Renal cortex interstitium (tissue), 11 donors: Measurements from ENCODE around the gene IL15. TPM values are rescaled to one million over a fixed set of nuclear protein-coding genes. Genes with fewer than 3 reads are reported as not detected.

ENCODE experiments used
- DNase-seq, 11 donors: peaks; one replicate each; pipeline ENCODE4 v3.0.0-alpha.2; 2013; ENCODE audit warnings: low read depth in 9 of 11, low spot score in 4 of 11; ENCODE audit errors: extremely low read depth in 1 of 11
- polyA plus RNA-seq, 3 donors: library from polyadenylated mRNA; unstranded; fragments of 120-200 nt; gene quantifications; one replicate each; pipeline ENCODE4 v1.2.1, GENCODE V29; 2013; ENCODE audit not compliant: insufficient read length in 3 of 3

Gene IL15
- polyA plus RNA-seq, 3 donors, result 1.2 to 3.0 (median 1.8) TPM

- no peak for DNase-seq
These were observed 6.3 kb downstream of the IL15 start for GRCh38 chr4:141642711-141643110.

- DNase-seq, result no peak
These were observed 7.2 kb downstream of the IL15 start for GRCh38 chr4:141643557-141643956.

- DNase-seq, result no peak
These were observed 9.4 kb downstream of the IL15 start for GRCh38 chr4:141645611-141646340.

GRCh38 chr4:141646969-141647368 is 10.6 kb downstream of the IL15 start:
- DNase-seq, result no peak

- no peak for DNase-seq
These were observed 11.6 kb downstream of the IL15 start for GRCh38 chr4:141647966-141648365.

GRCh38 chr4:141652161-141652778 is 15.9 kb downstream of the IL15 start:
- DNase-seq, result peak in 1 of 11 donors; percentile 6

- DNase-seq, result peak in 1 of 11 donors; percentile 9
These were observed 17.7 kb downstream of the IL15 start for GRCh38 chr4:141654098-141654497.

GRCh38 chr4:141656031-141656430 is 19.6 kb downstream of the IL15 start:
- no peak for DNase-seq

- DNase-seq, result no peak
These were observed 21.3 kb downstream of the IL15 start for GRCh38 chr4:141657550-141658250.

GRCh38 chr4:141658309-141658708 is 21.9 kb downstream of the IL15 start:
- DNase-seq, result no peak

GRCh38 chr4:141659539-141659938 is 23.2 kb downstream of the IL15 start:
- no peak for DNase-seq

GRCh38 chr4:141660880-141661279 is 24.5 kb downstream of the IL15 start:
- no peak for DNase-seq

- no peak for DNase-seq
These were observed 32.0 kb downstream of the IL15 start for GRCh38 chr4:141668200-141668910.

- no peak for DNase-seq
These were observed 33.1 kb downstream of the IL15 start for GRCh38 chr4:141669501-141669900.

- DNase-seq, result no peak
These were observed 39.0 kb downstream of the IL15 start for GRCh38 chr4:141675384-141675783.

- DNase-seq, result no peak
These were observed 39.8 kb downstream of the IL15 start for GRCh38 chr4:141676087-141676670.

- DNase-seq, result no peak
These were observed 43.7 kb downstream of the IL15 start for GRCh38 chr4:141680060-141680459.

GRCh38 chr4:141684785-141685184 is 48.4 kb downstream of the IL15 start:
- no peak for DNase-seq

GRCh38 chr4:141686146-141686775 is 49.9 kb downstream of the IL15 start:
- no peak for DNase-seq
